SU-DHL-6 (cell line): ENCODE data around the gene TAOK2.

Source experiments
- H2AFZ ChIP-seq: fragments of 200-600 bp; sonication (generic); 2 replicates; pipeline ENCODE4 v1.6.1; 2014; ENCODE audit warnings: low read depth, mild to moderate bottlenecking, moderate library complexity, mixed read lengths, antibody characterized with exemption, low read length; ENCODE audit not compliant: severe bottlenecking
- H3F3A ChIP-seq: fragments of 200-600 bp; shearing (Covaris generic); 2 replicates; pipeline ENCODE4 v1.6.0; 2016; ENCODE audit warnings: antibody characterized with exemption, mild to moderate bottlenecking; ENCODE audit not compliant: insufficient read depth
- H3K27ac ChIP-seq: fragments of 200-600 bp; sonication (generic); 2 replicates; pipeline ENCODE4 v1.5.1; 2016; ENCODE audit warnings: low read depth, mild to moderate bottlenecking, low read length, moderate library complexity, mixed read lengths
- H3K27me3 ChIP-seq: fragments of 200-600 bp; sonication (generic), shearing (Covaris generic); 2 replicates; pipeline ENCODE4 v1.6.0; 2014; ENCODE audit warnings: mild to moderate bottlenecking, low read length
- H3K36me3 ChIP-seq: fragments of 200-600 bp; sonication (generic); 2 replicates; pipeline ENCODE4 v1.6.1; 2014; ENCODE audit warnings: mild to moderate bottlenecking, low read length, mixed read lengths
- H3K4me2 ChIP-seq: fragments of 300-600, 200-600 bp; shearing (Covaris generic), sonication (generic); 2 replicates; pipeline ENCODE4 v1.6.0; 2014; ENCODE audit warnings: low read length, low read depth, mild to moderate bottlenecking; ENCODE audit not compliant: poor library complexity, severe bottlenecking
- H3K4me3 ChIP-seq: fragments of 200-600 bp; sonication (generic); 2 replicates; pipeline ENCODE4 v1.5.1; 2014; ENCODE audit warnings: antibody characterized with exemption, low read length, mild to moderate bottlenecking, mixed read lengths; ENCODE audit not compliant: insufficient read depth, poor library complexity, severe bottlenecking
- H3K79me2 ChIP-seq: fragments of 200-600 bp; sonication (generic); 2 replicates; pipeline ENCODE4 v1.6.1; 2014; ENCODE audit warnings: mild to moderate bottlenecking, low read length, moderate library complexity; ENCODE audit not compliant: insufficient read depth
- H3K9ac ChIP-seq: fragments of 200-600 bp; sonication (generic); 2 replicates; pipeline ENCODE4 v1.7.0; 2014; ENCODE audit warnings: mild to moderate bottlenecking, low read length
- H3K9me2 ChIP-seq: fragments of 200-600 bp; sonication (generic); replicated peaks from 2 replicates; pipeline ENCODE4 v1.6.1; 2014; ENCODE audit warnings: low read length; ENCODE audit not compliant: insufficient read depth
- H3K9me3 ChIP-seq: fragments of 200-600 bp; sonication (generic); 2 replicates; pipeline ENCODE4 v1.6.1; 2014; ENCODE audit warnings: low read length, mixed read lengths; ENCODE audit not compliant: insufficient read depth
- H4K20me1 ChIP-seq: fragments of 200-600 bp; sonication (generic); 2 replicates; pipeline ENCODE4 v1.6.1; 2014; ENCODE audit warnings: low read depth, mild to moderate bottlenecking, antibody characterized with exemption, low read length, moderate library complexity, mixed read lengths
- CTCF ChIP-seq: fragments of 200-600 bp; sonication (generic); IDR thresholded peaks from one replicate; pipeline ENCODE4 v1.5.1; 2017; ENCODE audit warnings: antibody characterized with exemption, mild to moderate bottlenecking, low read length, moderate library complexity; ENCODE audit not compliant: insufficient read depth, poor library complexity, severe bottlenecking
- EZH2phosphoT487 ChIP-seq: fragments of 200-600 bp; sonication (generic), shearing (Covaris generic); conservative IDR thresholded peaks from 2 replicates; pipeline ENCODE4 v1.6.1; 2018; ENCODE audit warnings: mild to moderate bottlenecking, antibody characterized with exemption, low read length, moderate library complexity, mixed read lengths

The TAOK2 gene

GRCh38 chr16:30025574-30025973 lies 51.9 kb downstream of the TAOK2 start:
- Histone ChIP-seq H3K4me3 (no peak overlapping the region), H2AFZ (no peak overlapping the region), H3K9ac (no peak overlapping the region), H3K27me3 (no peaks in the 10 kb centered on the region), H3K9me3 (no peaks in the 10 kb centered on the region), H3K27ac (no peak overlapping the region), H3K36me3 (no peaks in the 10 kb centered on the region), H3K79me2 (no peaks in the 10 kb centered on the region), H3F3A (no peaks in the 10 kb centered on the region), H3K9me2 (no peaks in the 10 kb centered on the region), H4K20me1 (no peaks in the 10 kb centered on the region), H3K4me2 (no peak overlapping the region)
- TF ChIP-seq EZH2phosphoT487: no peak
- no peak for TF ChIP-seq CTCF

- no peaks in the 10 kb centered on the region for H3K9me3 ChIP-seq
- H3K4me3 ChIP-seq: no peak overlapping the region
- no peaks in the 10 kb centered on the region for H3K27me3 ChIP-seq
- H3F3A ChIP-seq: no peaks in the 10 kb centered on the region
- H3K9ac ChIP-seq: no peak overlapping the region
- no peaks in the 10 kb centered on the region for H3K79me2 ChIP-seq
- TF ChIP-seq EZH2phosphoT487 (no peak), CTCF (no peak)
- H3K27ac ChIP-seq: no peak overlapping the region
- no peaks in the 10 kb centered on the region for H3K36me3 ChIP-seq
- H3K4me2 ChIP-seq: no peak overlapping the region
- no peaks in the 10 kb centered on the region for H3K9me2 ChIP-seq
- no peaks in the 10 kb centered on the region for H4K20me1 ChIP-seq
- H2AFZ ChIP-seq: no peak overlapping the region
These were observed 52.8 kb downstream of the TAOK2 start for GRCh38 chr16:30026449-30026848.

GRCh38 chr16:30027588-30028437 lies 54.1 kb downstream of the TAOK2 start:
- Histone ChIP-seq H3K27me3 (no peaks in the 10 kb centered on the region), H3K9me2 (no peaks in the 10 kb centered on the region), H4K20me1 (no peaks in the 10 kb centered on the region), H3K36me3 (no peaks in the 10 kb centered on the region), H2AFZ (no peak overlapping the region), H3K27ac (no peak overlapping the region), H3K9ac (no peak overlapping the region), H3K9me3 (no peaks in the 10 kb centered on the region), H3K79me2 (no peaks in the 10 kb centered on the region), H3K4me3 (no peak overlapping the region), H3F3A (no peaks in the 10 kb centered on the region), H3K4me2 (no peak overlapping the region)
- TF ChIP-seq EZH2phosphoT487 (no peak), CTCF (no peak)
